ENCODE data around the gene ELP4.

The ELP4 gene

DNA sequence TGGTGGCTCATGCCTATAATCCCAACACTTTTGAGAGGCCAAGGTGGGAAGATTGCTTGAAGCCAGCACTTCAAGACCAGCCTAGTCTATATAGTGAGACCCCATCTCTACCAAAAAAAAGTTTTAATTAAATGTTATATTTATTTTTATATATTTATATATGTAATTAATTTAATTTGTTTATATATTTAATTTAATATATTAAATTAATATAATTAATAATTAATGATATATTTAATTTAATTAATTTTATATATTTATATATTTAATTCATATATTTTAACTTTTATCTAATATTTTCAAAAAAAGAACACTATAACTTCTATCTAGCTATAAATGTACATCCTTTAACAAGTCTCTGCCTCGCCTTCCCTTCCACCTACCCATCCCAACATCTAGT lies 196.8 kb downstream of the ELP4 start:
- H3K9me3 ChIP-seq (ENCODE audit: insufficient read depth, low read length, severe bottlenecking) = no peaks in the 10 kb centered on the region
- ATAC-seq (ENCODE audit: insufficient read depth, low read depth) = no peak
- no peak for DNase-seq
- TF ChIP-seq EZH2 (IDR thresholded peaks at IDR 0.05; ENCODE audit: borderline replicate concordance, low read depth, low read length, severe bottlenecking) = no peak
- TF ChIP-seq, protein P1, sequence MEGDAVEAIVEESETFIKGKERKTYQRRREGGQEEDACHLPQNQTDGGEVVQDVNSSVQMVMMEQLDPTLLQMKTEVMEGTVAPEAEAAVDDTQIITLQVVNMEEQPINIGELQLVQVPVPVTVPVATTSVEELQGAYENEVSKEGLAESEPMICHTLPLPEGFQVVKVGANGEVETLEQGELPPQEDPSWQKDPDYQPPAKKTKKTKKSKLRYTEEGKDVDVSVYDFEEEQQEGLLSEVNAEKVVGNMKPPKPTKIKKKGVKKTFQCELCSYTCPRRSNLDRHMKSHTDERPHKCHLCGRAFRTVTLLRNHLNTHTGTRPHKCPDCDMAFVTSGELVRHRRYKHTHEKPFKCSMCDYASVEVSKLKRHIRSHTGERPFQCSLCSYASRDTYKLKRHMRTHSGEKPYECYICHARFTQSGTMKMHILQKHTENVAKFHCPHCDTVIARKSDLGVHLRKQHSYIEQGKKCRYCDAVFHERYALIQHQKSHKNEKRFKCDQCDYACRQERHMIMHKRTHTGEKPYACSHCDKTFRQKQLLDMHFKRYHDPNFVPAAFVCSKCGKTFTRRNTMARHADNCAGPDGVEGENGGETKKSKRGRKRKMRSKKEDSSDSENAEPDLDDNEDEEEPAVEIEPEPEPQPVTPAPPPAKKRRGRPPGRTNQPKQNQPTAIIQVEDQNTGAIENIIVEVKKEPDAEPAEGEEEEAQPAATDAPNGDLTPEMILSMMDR (IDR thresholded peaks at IDR 0.05; ENCODE audit: borderline replicate concordance, extremely low read depth, low read length, poor library complexity, severe bottlenecking) = no peak
- no peak overlapping the region for H2AFZ ChIP-seq (ENCODE audit: low read depth, low read length)
- H3K4me2 ChIP-seq (ENCODE audit: insufficient read depth, low read length) = no peak overlapping the region
- H3K36me3 ChIP-seq (ENCODE audit: insufficient read depth, low read length) = no peaks in the 10 kb centered on the region
- H3K4me1 ChIP-seq (ENCODE audit: insufficient read depth, low read length) = no peaks in the 10 kb centered on the region
- H3K79me2 ChIP-seq (ENCODE audit: insufficient read depth, low read length) = no peaks in the 10 kb centered on the region
- no peak overlapping the region for H3K27ac ChIP-seq (ENCODE audit: low read length)
- no peak overlapping the region for H3K9ac ChIP-seq (ENCODE audit: low read depth, low read length)
- no peaks in the 10 kb centered on the region for H4K20me1 ChIP-seq (ENCODE audit: insufficient read depth, low read length)
- no peak overlapping the region for H3K4me3 ChIP-seq (ENCODE audit: low read depth in 1 of 2, low read length in 2 of 2)
- no peaks in the 10 kb centered on the region for H3K27me3 ChIP-seq (ENCODE audit: insufficient read depth, low read length, poor library complexity)

DNA sequence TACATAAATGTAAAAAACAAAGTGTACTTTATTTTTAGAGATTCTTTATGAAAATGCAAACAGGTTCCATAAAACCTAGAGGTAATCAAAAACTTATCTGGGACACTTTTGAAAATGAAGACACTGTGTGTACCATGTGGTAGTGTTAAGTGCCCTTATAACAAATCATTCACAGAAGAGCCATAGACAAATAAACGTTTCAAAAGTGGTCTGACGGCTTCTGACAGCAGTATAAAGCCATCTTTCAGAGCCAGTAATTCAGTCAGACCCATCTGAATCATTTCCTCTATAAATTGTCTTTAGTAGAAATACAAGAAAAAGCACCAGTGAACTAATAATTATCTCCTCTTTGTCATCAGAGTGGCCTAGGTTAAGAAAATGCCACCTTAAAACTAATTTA lies 201.6 kb downstream of the ELP4 start:
- Histone ChIP-seq H3K36me3 (ENCODE audit: insufficient read depth, low read length) (no peaks in the 10 kb centered on the region), H3K27me3 (ENCODE audit: insufficient read depth, low read length, poor library complexity) (no peaks in the 10 kb centered on the region), H4K20me1 (ENCODE audit: insufficient read depth, low read length) (no peaks in the 10 kb centered on the region), H3K4me1 (ENCODE audit: insufficient read depth, low read length) (no peaks in the 10 kb centered on the region), H3K27ac (ENCODE audit: low read length) (no peak overlapping the region), H3K79me2 (ENCODE audit: insufficient read depth, low read length) (no peaks in the 10 kb centered on the region), H3K9me3 (ENCODE audit: insufficient read depth, low read length, severe bottlenecking) (no peaks in the 10 kb centered on the region), H3K4me2 (ENCODE audit: insufficient read depth, low read length) (no peak overlapping the region), H3K9ac (ENCODE audit: low read depth, low read length) (no peak overlapping the region), H2AFZ (ENCODE audit: low read depth, low read length) (no peak overlapping the region), H3K4me3 (ENCODE audit: low read depth in 1 of 2, low read length in 2 of 2) (no peak overlapping the region)
- no peak for ATAC-seq (ENCODE audit: insufficient read depth, low read depth)
- no peak for DNase-seq
- TF ChIP-seq, protein P1 (IDR thresholded peaks at IDR 0.05; ENCODE audit: borderline replicate concordance, extremely low read depth, low read length, poor library complexity, severe bottlenecking) = no peak
- TF ChIP-seq EZH2 (IDR thresholded peaks at IDR 0.05; ENCODE audit: borderline replicate concordance, low read depth, low read length, severe bottlenecking) = no peak

DNA sequence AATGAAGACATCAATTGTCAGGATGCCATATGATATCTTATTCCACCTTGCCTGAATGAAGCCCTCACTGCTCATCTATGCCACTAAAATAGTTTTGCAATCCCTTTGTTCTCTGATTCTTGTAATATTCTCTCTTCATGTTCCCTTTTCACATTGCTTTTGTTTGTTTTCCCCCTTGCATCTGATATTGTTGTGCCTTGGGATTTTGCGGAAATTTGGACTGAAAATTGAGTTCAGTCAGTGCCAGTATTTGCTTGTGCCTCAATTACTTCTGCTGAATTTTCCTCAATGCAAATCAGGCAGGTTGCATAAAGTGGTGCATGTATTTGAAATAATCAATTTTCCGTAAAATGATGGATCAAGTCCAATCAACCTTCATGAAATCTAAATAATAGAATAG lies 203.3 kb downstream of the ELP4 start:
- H3K4me2 ChIP-seq (ENCODE audit: insufficient read depth, low read length) = no peak overlapping the region
- ATAC-seq (ENCODE audit: insufficient read depth, low read depth) (no peak), DNase-seq (no peak)
- H3K36me3 ChIP-seq (ENCODE audit: insufficient read depth, low read length) = no peaks in the 10 kb centered on the region
- no peak overlapping the region for H3K4me3 ChIP-seq (ENCODE audit: low read depth in 1 of 2, low read length in 2 of 2)
- no peak overlapping the region for H3K27ac ChIP-seq (ENCODE audit: low read length)
- TF ChIP-seq, protein P1 (IDR thresholded peaks at IDR 0.05; ENCODE audit: borderline replicate concordance, extremely low read depth, low read length, poor library complexity, severe bottlenecking) = no peak
- no peak for TF ChIP-seq EZH2 (IDR thresholded peaks at IDR 0.05; ENCODE audit: borderline replicate concordance, low read depth, low read length, severe bottlenecking)
- no peaks in the 10 kb centered on the region for H4K20me1 ChIP-seq (ENCODE audit: insufficient read depth, low read length)
- no peak overlapping the region for H3K9ac ChIP-seq (ENCODE audit: low read depth, low read length)
- no peak overlapping the region for H2AFZ ChIP-seq (ENCODE audit: low read depth, low read length)
- no peaks in the 10 kb centered on the region for H3K79me2 ChIP-seq (ENCODE audit: insufficient read depth, low read length)
- H3K27me3 ChIP-seq (ENCODE audit: insufficient read depth, low read length, poor library complexity) = no peaks in the 10 kb centered on the region
- no peaks in the 10 kb centered on the region for H3K9me3 ChIP-seq (ENCODE audit: insufficient read depth, low read length, severe bottlenecking)
- no peaks in the 10 kb centered on the region for H3K4me1 ChIP-seq (ENCODE audit: insufficient read depth, low read length)

DNA sequence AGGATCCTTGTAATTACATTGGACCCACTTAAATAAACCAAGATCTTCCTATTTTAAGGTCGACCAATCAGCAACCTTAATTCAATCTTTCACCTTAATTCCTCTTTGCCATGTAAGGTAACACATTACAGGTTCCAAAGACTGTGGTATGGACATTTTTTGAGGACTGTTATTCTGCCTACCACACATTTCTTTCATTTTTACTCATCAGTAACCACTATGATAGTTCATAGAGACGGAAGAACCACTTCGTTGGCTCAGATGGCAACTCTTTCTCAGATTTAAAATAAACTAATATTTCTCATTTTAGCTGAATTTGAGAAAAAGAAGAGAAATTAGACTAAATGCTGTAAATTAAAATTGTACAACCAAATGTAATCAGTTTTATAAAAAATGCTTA lies 205.3 kb downstream of the ELP4 start:
- Histone ChIP-seq H2AFZ (ENCODE audit: low read depth, low read length) (no peak overlapping the region), H3K9ac (ENCODE audit: low read depth, low read length) (no peak overlapping the region), H3K27me3 (ENCODE audit: insufficient read depth, low read length, poor library complexity) (no peaks in the 10 kb centered on the region), H3K9me3 (ENCODE audit: insufficient read depth, low read length, severe bottlenecking) (no peaks in the 10 kb centered on the region), H3K79me2 (ENCODE audit: insufficient read depth, low read length) (no peaks in the 10 kb centered on the region), H3K4me2 (ENCODE audit: insufficient read depth, low read length) (no peak overlapping the region), H4K20me1 (ENCODE audit: insufficient read depth, low read length) (no peaks in the 10 kb centered on the region), H3K4me1 (ENCODE audit: insufficient read depth, low read length) (no peaks in the 10 kb centered on the region), H3K27ac (ENCODE audit: low read length) (no peak overlapping the region), H3K4me3 (ENCODE audit: low read depth in 1 of 2, low read length in 2 of 2) (no peak overlapping the region), H3K36me3 (ENCODE audit: insufficient read depth, low read length) (no peaks in the 10 kb centered on the region)
- TF ChIP-seq, protein P1 (IDR thresholded peaks at IDR 0.05; ENCODE audit: borderline replicate concordance, extremely low read depth, low read length, poor library complexity, severe bottlenecking) = no peak
- no peak for TF ChIP-seq EZH2 (IDR thresholded peaks at IDR 0.05; ENCODE audit: borderline replicate concordance, low read depth, low read length, severe bottlenecking)
- DNase-seq (no peak), ATAC-seq (ENCODE audit: insufficient read depth, low read depth) (no peak)
